ENCODE measurements around the gene KCNA3. TPM values are rescaled to one million over a fixed set of nuclear protein-coding genes. Genes with fewer than 3 reads are reported as not detected.
A peak's percentile ranks its signal among the peaks of the same experiment; 100 is the strongest.

The KCNA3 gene
- total and polyA plus RNA-seq, 9 donors, result 0.21 to 2.1 (median 1.1) TPM

DNA sequence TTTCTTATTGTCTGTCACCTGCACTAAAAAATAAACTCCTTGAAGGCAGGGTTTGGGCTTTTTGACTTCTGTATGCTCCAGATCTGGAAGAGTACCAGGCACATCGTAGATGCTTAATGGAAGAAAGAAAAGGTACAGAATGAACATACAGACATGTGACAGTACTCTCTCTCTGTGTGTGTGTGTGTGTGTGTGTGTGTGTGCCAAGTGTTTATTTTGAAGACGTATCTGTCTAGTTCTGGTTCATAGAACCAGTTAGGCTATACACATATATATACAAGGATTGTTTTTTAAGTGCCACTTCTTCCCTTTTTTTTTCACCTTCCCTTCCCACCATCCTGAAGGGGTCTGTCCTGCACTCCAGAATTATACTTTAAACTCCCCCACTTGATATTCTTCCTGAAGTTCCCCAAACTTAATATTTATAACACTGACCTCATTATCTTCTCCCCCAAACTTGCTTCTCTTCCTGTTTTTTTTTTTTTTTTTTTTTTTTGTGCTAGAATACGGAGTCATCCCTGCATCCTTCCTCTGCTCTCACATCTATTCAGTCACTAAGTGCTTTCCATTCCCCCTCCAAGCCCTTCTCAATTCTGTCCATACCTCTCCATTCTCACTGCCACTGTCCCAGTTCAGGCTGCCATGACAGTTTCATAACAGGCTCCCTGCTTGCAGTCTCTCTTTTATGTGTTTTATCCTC, 5.4 kb upstream of the KCNA3 start:
- H3K9me3 ChIP-seq, result no peaks in the 10 kb centered on the region

DNA sequence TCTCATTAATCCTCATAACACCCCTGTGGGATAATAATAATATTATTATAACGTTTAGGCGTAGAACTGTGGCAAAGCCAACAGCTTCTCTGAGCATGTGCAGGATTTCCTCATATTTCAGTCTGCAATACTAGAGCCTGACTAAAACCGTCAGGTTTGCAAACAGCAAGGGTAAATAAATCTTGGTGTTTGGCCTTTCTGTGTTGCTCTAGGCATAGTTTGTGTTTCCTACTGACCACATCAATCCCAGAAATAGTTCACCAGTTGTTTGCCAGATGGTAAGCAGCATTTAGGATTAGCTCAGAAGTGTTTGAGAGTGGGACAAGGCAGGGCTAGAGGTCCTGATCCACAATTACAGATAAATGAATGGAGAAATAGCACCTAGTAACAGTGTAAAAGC, 2.8 kb upstream of the KCNA3 start:
- DNase-seq, result no peak
- Histone ChIP-seq H3K36me3 (no peaks in the 10 kb centered on the region), H3K9me3 (no peaks in the 10 kb centered on the region), H3K4me1 (ENCODE audit: insufficient read depth) (peaks cover 5% of the 10 kb centered on the region), H3K27me3 (no peaks in the 10 kb centered on the region), H3K4me3 (no peak overlapping the region), H3K27ac (no peak overlapping the region)
- 53 to 72% (median 58%) methylated on average over 3 of the region's 3 CpGs for WGBS, 3 donors
- intact Hi-C loops (cut with DNase I), result no loop called here
- TF ChIP-seq POLR2A (IDR thresholded peaks at IDR 0.05), result no peak
- no peak for TF ChIP-seq EP300 (IDR thresholded peaks at IDR 0.05)
- TF ChIP-seq, protein P1, sequence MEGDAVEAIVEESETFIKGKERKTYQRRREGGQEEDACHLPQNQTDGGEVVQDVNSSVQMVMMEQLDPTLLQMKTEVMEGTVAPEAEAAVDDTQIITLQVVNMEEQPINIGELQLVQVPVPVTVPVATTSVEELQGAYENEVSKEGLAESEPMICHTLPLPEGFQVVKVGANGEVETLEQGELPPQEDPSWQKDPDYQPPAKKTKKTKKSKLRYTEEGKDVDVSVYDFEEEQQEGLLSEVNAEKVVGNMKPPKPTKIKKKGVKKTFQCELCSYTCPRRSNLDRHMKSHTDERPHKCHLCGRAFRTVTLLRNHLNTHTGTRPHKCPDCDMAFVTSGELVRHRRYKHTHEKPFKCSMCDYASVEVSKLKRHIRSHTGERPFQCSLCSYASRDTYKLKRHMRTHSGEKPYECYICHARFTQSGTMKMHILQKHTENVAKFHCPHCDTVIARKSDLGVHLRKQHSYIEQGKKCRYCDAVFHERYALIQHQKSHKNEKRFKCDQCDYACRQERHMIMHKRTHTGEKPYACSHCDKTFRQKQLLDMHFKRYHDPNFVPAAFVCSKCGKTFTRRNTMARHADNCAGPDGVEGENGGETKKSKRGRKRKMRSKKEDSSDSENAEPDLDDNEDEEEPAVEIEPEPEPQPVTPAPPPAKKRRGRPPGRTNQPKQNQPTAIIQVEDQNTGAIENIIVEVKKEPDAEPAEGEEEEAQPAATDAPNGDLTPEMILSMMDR (IDR thresholded peaks at IDR 0.05), result no peak

More for the DNA sequence above, 5.4 kb upstream of the KCNA3 start:
- intact Hi-C loops (cut with DNase I), result no loop called here
- peaks cover 5% of the 10 kb centered on the region for H3K4me1 ChIP-seq (ENCODE audit: insufficient read depth)
- TF ChIP-seq, protein P1 (IDR thresholded peaks at IDR 0.05), result no peak
- TF ChIP-seq EP300 (IDR thresholded peaks at IDR 0.05) (no peak), POLR2A (IDR thresholded peaks at IDR 0.05) (no peak)
- WGBS, 3 donors, result 61 to 78% (median 76%) methylated on average over 3 of the region's 3 CpGs
- no peak overlapping the region for H3K4me3 ChIP-seq
- no peak overlapping the region for H3K27ac ChIP-seq
- DNase-seq, result no peak
- no peaks in the 10 kb centered on the region for H3K36me3 ChIP-seq
- no peaks in the 10 kb centered on the region for H3K27me3 ChIP-seq

DNA sequence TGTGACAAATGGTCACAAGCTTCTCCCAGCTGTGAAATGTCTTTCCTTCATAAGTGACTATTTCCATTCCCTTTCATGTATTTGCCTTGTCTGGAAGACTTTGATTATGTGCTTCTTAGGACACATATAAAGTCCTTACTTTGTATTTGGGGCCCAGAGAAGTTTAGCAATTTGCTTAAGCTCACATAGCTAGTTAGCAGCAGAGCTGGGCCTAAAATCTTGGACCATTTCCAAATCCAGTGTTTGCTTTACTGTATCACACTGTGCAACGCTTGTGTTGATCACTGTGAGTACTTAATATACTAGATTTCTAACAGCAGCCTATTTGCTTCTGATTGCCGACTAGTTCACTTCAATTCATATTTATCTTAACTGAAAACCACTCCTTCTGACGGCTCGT, 2.2 kb upstream of the KCNA3 start:
- TF ChIP-seq, protein P1 (IDR thresholded peaks at IDR 0.05), result no peak
- TF ChIP-seq POLR2A (IDR thresholded peaks at IDR 0.05) (no peak), EP300 (IDR thresholded peaks at IDR 0.05) (no peak)
- H3K4me1 ChIP-seq (ENCODE audit: insufficient read depth), result peaks cover 5% of the 10 kb centered on the region
- H3K27ac ChIP-seq, result no peak overlapping the region
- 74 to 91% (median 76%) methylated on average over 4 of the region's 4 CpGs for WGBS, 3 donors
- H3K27me3 ChIP-seq, result no peaks in the 10 kb centered on the region
- H3K4me3 ChIP-seq, result no peak overlapping the region
- no peaks in the 10 kb centered on the region for H3K9me3 ChIP-seq
- DNase-seq, result no peak
- intact Hi-C loops (cut with DNase I), result no loop called here
- H3K36me3 ChIP-seq, result no peaks in the 10 kb centered on the region

DNA sequence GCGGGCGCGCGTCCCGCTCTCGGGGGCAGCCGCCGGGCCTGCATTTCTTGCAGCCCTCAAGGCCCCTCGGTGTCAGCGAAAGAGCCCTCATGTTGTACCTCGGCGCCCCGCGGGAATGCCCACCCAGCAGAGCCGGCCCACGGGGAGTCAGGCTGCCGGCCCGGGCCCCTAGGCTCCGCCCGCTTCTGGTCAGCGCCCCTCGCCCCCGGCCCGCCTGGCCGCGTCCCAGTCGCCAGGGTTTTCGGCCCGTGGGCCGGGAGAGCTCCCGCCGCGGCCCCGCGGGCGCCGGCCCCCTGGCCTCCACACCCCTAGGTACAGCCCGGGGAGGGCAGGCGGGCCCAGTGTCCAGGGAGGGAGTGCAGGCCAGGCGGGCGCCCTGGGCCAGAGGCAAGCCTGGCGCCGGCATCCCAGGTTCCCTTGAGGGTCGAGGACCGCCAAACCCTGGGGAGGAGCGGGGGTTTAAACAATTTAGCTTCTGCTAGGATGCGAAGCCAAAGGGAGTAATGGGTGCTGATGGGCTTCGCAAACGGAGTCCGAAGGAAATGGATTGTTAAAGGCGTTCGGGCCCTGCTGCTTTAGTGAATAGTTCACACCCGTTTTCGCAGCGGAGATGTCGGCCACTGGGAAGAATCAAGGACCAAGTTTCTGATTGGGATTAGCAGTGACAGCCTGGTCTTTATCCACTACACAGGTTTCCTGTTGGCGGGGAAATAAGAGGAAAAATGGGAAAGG, 486 bp upstream of the KCNA3 start:
- TF ChIP-seq POLR2A (IDR thresholded peaks at IDR 0.05) (no peak), EP300 (IDR thresholded peaks at IDR 0.05) (no peak)
- TF ChIP-seq, protein P1 (IDR thresholded peaks at IDR 0.05), result no peak
- H3K27ac ChIP-seq, result peak overlapping the region; percentile 25 to 46
- 7 to 11% (median 8%) methylated on average over 51 to 57 of the region's 57 CpGs for WGBS, 3 donors
- H3K4me1 ChIP-seq (ENCODE audit: insufficient read depth), result peaks cover 5% of the 10 kb centered on the region
- intact Hi-C loops (cut with DNase I), result no loop called here
- H3K9me3 ChIP-seq, result no peaks in the 10 kb centered on the region
- no peaks in the 10 kb centered on the region for H3K36me3 ChIP-seq
- peak overlapping the region; percentile 46 for H3K4me3 ChIP-seq
- DNase-seq, result peak in 3 of 5 donors; percentile 9 to 41 (median 21)
- H3K27me3 ChIP-seq, result no peaks in the 10 kb centered on the region
